ENCODE data around the gene SALL4.
A peak's percentile ranks its signal among the peaks of the same experiment; 100 is the strongest.
"Not testable (repeated sequence)": the region's sequence is repeated elsewhere in the genome, so short reads cannot be mapped to it uniquely, and the experiment has no call there.

SALL4 gene

GRCh38 chr20:51766994-51767866, 35.1 kb downstream of the SALL4 start:
- peak; percentile 60 for DNase-seq (ENCODE audit: low read depth, low spot score)

- not testable (repeated sequence) for DNase-seq (ENCODE audit: low read depth, low spot score)
These were observed 36.9 kb downstream of the SALL4 start for GRCh38 chr20:51765381-51765780.

GRCh38 chr20:51763965-51764602, 38.2 kb downstream of the SALL4 start:
- DNase-seq (ENCODE audit: low read depth, low spot score), result no peak

DNA sequence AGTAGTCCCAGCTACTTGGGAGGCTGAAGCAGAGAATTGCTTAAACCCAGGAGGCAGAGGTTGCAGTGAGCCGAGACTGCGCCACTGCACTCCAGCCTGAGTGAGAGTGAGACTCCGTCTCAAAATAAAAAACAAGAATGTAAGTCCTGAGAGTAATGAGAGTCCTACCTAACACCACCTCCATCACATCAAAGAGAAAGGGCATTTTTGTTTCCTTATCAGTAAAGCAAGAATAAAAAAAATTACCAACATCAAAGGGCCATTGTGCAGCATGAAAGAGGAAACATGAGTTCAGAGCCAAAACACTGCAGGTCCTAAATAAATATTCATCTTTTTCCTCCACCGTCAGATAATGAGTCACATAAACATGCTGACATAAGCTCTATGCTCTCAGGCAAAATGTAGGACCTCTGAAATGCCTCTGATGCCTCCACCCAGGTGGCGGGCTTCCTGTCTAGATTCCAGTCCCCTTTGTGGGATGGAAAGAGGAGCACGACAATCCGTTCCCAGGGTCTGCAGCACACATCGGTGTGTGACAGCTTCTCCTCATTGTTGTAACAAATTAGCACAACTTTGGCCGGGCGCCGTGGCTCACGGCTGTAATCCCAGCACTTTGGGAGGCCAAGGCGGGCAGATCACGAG, 41.3 kb downstream of the SALL4 start:
- peak; percentile 20 for DNase-seq (ENCODE audit: low read depth, low spot score)

DNA sequence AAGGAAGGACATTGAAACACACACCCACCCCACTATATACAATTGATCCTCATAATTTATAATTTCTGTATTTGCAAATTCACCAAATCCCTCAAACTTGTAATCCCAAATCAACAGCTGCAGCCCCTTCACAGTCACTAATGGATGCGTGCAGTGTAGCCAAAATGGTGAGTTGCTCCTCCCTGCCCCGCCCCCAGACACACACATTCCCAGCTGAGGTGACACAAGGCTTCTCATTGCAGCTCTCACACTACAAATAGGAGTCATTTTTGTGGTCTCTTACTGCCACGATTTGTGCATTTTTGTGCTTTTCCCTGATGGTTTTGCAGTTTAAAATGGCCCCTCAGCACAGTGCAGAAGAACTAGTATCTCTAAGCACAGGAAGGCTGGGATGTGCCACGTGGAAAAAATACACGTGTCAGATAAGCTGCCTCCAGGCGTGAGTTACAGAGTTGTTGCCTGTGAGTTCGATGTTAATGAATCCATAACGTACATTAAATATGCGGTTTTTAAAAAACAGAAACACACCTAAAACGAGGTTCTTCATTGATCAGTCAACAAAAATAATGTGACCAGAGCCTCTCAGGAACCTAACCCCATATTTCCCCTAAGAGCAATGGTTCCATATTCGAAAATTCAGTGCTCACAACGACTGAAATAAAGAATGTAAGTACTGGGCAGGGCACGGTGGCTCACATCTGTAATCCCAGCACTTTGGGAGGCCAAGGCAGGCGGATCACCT, 42.4 kb downstream of the SALL4 start:
- DNase-seq (ENCODE audit: low read depth, low spot score), result no peak

- DNase-seq (ENCODE audit: low read depth, low spot score), result no peak
These were observed 43.3 kb downstream of the SALL4 start for GRCh38 chr20:51758978-51759544.

DNA sequence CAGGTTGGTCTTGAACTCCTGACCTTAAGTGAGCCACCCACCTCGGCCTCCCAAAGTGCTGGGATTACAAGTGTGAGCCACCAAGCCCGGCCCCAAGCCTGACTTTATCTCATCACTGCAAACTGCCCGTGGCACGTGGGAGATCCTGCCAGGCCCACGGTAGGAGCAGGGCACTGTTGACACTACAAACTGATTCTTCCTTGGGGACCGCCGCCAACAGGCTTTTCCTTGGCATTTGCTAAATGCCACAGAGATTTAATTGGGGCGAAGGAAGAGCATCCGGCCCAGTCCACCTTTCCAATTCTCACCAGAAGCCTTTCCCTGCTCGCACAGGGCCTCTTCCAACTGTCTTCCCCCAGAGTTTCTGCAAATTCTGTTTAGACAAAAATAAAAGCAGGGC, 45.1 kb downstream of the SALL4 start:
- no peak for DNase-seq (ENCODE audit: low read depth, low spot score)

DNA sequence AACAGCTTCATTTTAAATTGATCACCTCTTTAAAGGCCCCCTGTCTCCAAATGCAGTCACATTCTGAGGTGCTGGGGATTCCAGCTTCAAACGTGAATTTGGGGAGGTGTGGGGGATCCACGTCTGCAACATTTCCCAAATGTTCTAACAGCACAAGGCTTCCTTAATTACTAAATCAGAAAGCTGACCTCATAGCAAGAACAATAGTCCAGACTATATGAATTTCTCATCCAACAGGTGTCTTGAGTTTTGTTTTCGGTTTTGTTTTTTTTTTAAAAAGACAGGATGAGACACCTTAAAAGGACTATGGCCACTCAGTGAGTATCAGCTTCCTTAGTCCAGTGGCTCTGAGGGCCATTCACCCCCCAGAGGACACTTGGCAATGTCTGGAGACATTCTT, 45.7 kb downstream of the SALL4 start:
- DNase-seq (ENCODE audit: low read depth, low spot score), result no peak

GRCh38 chr20:51753220-51753619, 49.1 kb downstream of the SALL4 start:
- DNase-seq (ENCODE audit: low read depth, low spot score), result not testable (repeated sequence)

DNA sequence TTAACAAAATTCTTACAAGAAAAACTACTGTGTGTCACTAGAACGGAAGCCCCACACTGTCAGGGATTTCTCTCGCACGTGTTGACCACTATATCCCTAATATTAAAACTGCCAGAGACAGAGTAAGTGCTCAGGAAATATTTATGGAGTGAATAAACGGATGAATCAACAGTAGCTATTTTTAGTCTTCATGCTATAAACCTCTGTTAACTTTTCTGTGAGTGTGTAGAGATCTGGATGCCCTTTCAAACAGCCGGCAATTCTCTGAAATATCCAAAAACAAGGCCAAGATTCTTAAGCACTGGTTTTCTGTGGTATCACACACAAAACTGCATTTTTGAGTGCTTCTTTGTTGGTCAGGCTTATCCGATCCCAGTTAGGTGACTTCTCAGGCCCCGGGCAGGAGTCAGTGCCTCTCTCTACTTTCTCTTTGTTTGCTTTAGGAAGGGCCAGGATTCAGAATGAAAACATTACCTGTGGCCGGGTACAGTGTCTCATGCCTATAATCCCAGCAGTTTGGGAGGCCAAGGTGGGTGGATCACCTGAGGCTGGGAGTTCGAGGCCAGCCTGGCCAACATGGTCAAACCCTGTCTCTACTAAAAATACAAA, 49.9 kb downstream of the SALL4 start:
- DNase-seq (ENCODE audit: low read depth, low spot score), result no peak

GRCh38 chr20:51750770-51751388, 51.4 kb downstream of the SALL4 start:
- DNase-seq (ENCODE audit: low read depth, low spot score), result no peak

GRCh38 chr20:51750037-51750769, 52.1 kb downstream of the SALL4 start:
- DNase-seq (ENCODE audit: low read depth, low spot score), result no peak

- no peak for DNase-seq (ENCODE audit: low read depth, low spot score)
These were observed 52.7 kb downstream of the SALL4 start for GRCh38 chr20:51749674-51750036.

DNA sequence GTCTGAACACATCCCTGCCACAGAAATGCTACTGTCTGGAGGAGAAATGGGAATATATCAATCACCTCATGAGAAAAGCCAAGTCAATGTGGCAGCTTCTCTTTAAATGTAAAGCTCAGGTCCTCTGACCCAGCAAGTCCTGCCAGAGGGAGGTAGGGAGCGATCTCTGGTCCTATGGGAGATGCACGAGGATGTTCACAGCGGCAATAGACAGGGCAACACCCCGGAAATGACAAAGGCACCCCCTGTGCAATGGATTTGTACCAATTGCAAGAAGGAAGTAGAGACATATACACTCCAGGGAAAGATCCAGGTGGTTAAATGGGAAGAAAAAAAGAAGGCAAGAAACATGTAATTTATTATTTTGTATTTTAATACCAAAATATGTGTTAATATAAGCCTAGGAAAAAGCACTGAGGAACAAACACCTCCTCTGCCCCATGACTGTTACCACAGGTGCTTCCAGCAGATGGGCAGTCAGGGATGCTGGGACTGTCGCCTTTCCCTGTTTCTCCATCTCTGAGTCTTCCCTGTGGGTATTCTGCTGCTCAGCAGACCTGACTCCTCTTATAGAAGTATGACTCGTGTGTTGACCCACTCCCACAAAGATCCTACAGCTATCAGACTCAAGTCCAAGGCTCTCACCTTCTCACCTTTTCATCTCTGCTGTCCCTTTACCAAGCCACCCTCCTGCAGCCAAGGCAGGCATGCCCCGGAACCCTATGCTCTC, 55.0 kb downstream of the SALL4 start:
- DNase-seq (ENCODE audit: low read depth, low spot score), result no peak

DNA sequence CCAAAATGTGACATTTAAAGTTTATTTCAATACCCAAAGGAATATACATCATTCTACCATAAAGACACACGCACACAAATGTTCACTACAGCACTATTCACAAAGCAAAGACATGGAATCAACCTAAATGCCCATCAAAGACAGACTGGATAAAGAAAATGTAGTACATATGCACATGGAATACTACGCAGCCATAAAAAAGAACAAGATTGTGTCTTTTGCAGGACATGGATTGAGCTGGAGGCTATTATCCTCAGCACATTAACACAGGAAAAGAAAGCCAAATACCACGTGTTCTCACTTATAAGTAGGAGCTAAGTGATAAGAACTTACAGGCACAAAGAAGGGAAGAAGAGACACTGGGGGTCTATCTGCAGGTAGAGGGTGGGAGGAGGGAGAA, 56.5 kb downstream of the SALL4 start:
- no peak for DNase-seq (ENCODE audit: low read depth, low spot score)

GRCh38 chr20:51740838-51741237, 61.5 kb downstream of the SALL4 start:
- DNase-seq (ENCODE audit: low read depth, low spot score), result no peak

DNA sequence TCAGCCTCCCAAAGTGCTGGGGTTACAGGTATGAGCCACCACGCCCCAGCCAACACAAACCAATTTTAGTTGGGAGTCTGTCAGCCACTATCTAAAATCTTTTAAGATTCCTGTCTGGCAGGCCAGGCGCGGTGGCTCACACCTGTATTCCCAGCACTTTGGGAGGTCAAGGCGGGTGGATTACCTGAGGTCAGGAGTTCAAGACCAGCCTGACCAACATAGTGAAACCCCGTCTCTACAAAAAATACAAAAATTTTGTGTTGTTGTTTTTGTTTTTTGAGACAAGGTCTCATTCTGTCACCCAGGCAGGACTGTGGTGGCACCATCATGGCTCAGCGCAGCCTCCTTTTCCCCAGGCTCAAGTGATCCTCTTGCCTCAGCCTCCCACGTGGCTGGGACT, 62.0 kb downstream of the SALL4 start:
- DNase-seq (ENCODE audit: low read depth, low spot score), result not testable (repeated sequence)

DNA sequence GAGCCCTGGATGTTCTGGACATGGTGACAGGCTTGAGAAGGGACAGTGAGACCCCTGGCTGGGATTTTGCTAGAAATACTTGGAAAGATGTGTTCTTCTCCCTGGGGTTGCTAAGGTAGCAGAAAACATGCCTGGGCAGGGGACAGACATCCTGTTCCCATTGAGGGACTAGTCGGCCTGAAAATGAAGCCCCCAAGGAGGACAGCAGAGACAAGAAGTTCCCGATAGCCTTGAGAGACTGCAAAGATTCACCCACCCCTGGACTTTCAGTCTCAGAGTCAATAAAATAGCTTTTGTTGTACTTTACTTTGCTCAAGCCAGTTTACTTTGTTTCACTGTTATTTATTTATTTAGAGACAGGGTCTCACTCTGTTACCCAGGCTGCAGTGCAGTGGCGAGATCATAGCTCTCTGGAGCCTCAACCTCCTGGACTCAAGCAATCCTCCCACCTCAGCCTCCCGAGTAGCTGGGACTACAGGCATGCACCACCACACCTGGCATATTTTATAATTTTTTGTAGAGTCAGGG, 62.5 kb downstream of the SALL4 start:
- DNase-seq (ENCODE audit: low read depth, low spot score), result no peak

GRCh38 chr20:51738877-51739447, 63.4 kb downstream of the SALL4 start:
- no peak for DNase-seq (ENCODE audit: low read depth, low spot score)

All from iPS DF 19.7 (cell line).